Calu3 (cell line): ENCODE measurements around the gene PCSK1. TPM values are rescaled to one million over a fixed set of nuclear protein-coding genes. Genes with fewer than 3 reads are reported as not detected.
"Not testable (repeated sequence)": the region's sequence is repeated elsewhere in the genome, so short reads cannot be mapped to it uniquely, and the experiment has no call there.

ENCODE experiments used
- BruUV-seq: library from RNA; stranded (reverse); fragments of 400-500 nt; replicated peaks from 2 replicates; lab custom pipeline; 2021; lab: Mats Ljungman, UMichigan
- CTCF ChIA-PET: fragments of 300-600 bp; sonication (Branson Sonifier 250); formaldehyde crosslinking; loops from one replicate; lab custom pipeline; 2022; ENCODE audit warnings: antibody characterized with exemption; lab: Charles Lee
- DNase-seq: peaks from one replicate; pipeline ENCODE4 v3.0.0; 2022
- H3K27ac Mint-ChIP-seq: one replicate; pipeline ENCODE4 v1.8.0; 2022; ENCODE audit warnings: mixed read lengths; ENCODE audit not compliant: unreplicated experiment
- H3K27me3 Mint-ChIP-seq: one replicate; pipeline ENCODE4 v1.8.0; 2022; ENCODE audit warnings: mixed read lengths; ENCODE audit not compliant: unreplicated experiment
- H3K36me3 Mint-ChIP-seq: one replicate; pipeline ENCODE4 v1.8.0; 2022; ENCODE audit warnings: mild to moderate bottlenecking, moderate library complexity, mixed read lengths; ENCODE audit not compliant: insufficient read depth, unreplicated experiment
- H3K4me1 Mint-ChIP-seq: one replicate; pipeline ENCODE4 v1.8.0; 2022; ENCODE audit warnings: mild to moderate bottlenecking, low read depth, mixed read lengths; ENCODE audit not compliant: unreplicated experiment
- H3K4me3 Mint-ChIP-seq: one replicate; pipeline ENCODE4 v1.8.0; 2022; ENCODE audit warnings: mild to moderate bottlenecking, low read depth, moderate library complexity, mixed read lengths; ENCODE audit not compliant: unreplicated experiment
- H3K9me3 Mint-ChIP-seq: one replicate; pipeline ENCODE4 v1.8.0; 2022; ENCODE audit warnings: low read depth, mixed read lengths; ENCODE audit not compliant: unreplicated experiment
- CTCF ChIP-seq: fragments of 200-600 bp; IDR thresholded peaks from one replicate; pipeline ENCODE4 v1.8.0; 2022; ENCODE audit warnings: antibody characterized with exemption; ENCODE audit not compliant: unreplicated experiment
- intact Hi-C: fragments of 100-400 bp; cut with micrococcal nuclease; formaldehyde crosslinking; loops from one replicate; pipeline ENCODE4 v1.10.0; 2022; ENCODE audit not compliant: unreplicated experiment
- total RNA-seq: library from RNA; stranded (reverse); gene quantifications from 2 replicates; pipeline ENCODE4 v1.2.3, GENCODE V29; 2022

Gene PCSK1
- total RNA-seq, 1 experiment from 2014 or later = not detected

DNA sequence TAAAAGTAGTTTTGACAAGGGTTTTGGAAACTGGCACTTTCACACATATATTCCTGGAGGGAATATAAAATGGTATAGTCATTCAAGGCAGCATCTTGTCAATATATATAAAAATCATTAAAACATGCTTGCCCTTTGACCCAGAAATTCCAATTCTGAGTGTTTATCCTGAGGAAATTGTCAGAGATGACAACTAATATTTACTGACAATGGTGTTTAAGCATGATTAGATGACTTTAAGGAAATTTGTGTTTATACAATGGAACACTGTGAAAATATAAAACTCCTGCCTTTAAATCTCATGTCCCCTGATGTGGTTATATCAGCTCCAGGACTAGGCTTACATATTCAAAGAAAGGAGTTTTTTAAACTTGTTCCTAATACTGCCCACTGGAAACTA is 25.6 kb downstream of the PCSK1 start:
- Mint-ChIP-seq H3K9me3 (no peaks in the 10 kb centered on the region), H3K27me3 (peaks cover 55% of the 10 kb centered on the region), H3K4me3 (no peak overlapping the region), H3K4me1 (no peaks in the 10 kb centered on the region), H3K36me3 (no peaks in the 10 kb centered on the region), H3K27ac (no peak overlapping the region)
- no TSS peak for BruUV-seq
- intact Hi-C loops = no loop called here
- no peak for DNase-seq
- CTCF ChIA-PET = no interaction called here
- TF ChIP-seq CTCF = no peak

- H3K4me1 Mint-ChIP-seq = no peaks in the 10 kb centered on the region
- no peaks in the 10 kb centered on the region for H3K36me3 Mint-ChIP-seq
- H3K27ac Mint-ChIP-seq = no peak overlapping the region
- intact Hi-C loops = no loop called here
- no peak for TF ChIP-seq CTCF
- no peak for DNase-seq
- H3K9me3 Mint-ChIP-seq = no peaks in the 10 kb centered on the region
- H3K27me3 Mint-ChIP-seq = peaks cover 28% of the 10 kb centered on the region
- CTCF ChIA-PET = no interaction called here
- no peak overlapping the region for H3K4me3 Mint-ChIP-seq
- no TSS peak for BruUV-seq
Measured at GRCh38 chr5:96404191-96404867, 28.7 kb downstream of the PCSK1 start.

- H3K36me3 Mint-ChIP-seq = no peaks in the 10 kb centered on the region
- no peak overlapping the region for H3K4me3 Mint-ChIP-seq
- H3K4me1 Mint-ChIP-seq = no peaks in the 10 kb centered on the region
- TF ChIP-seq CTCF = no peak
- H3K27me3 Mint-ChIP-seq = peaks cover 27% of the 10 kb centered on the region
- CTCF ChIA-PET = no interaction called here
- H3K27ac Mint-ChIP-seq = no peak overlapping the region
- no peaks in the 10 kb centered on the region for H3K9me3 Mint-ChIP-seq
- intact Hi-C loops = no loop called here
- DNase-seq = no peak
- BruUV-seq = no TSS peak
Measured at GRCh38 chr5:96402500-96402899, 30.5 kb downstream of the PCSK1 start.

DNA sequence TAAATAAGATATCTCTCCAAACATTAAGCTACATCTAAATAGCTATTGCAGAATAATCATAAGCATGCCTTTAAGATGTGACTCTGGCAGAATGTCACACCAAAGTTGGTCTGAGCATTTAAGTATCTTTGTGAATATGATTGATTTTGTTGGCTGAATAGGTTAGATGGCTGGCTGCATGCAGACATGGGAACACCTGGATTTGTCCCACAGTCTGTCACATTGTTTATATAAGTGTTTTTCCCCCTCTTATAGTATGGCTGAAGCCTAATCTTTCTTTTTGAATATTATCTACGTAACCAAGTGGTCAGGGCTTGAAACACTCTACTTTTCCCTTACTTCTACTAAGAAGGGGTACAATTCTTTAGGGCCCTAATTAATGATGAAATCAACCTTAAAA is 36.2 kb downstream of the PCSK1 start:
- CTCF ChIA-PET = no interaction called here
- Mint-ChIP-seq H3K9me3 (no peaks in the 10 kb centered on the region), H3K27ac (no peak overlapping the region), H3K4me1 (no peaks in the 10 kb centered on the region), H3K36me3 (no peaks in the 10 kb centered on the region), H3K4me3 (no peak overlapping the region), H3K27me3 (peaks cover 35% of the 10 kb centered on the region)
- intact Hi-C loops = no loop called here
- no peak for TF ChIP-seq CTCF
- no TSS peak for BruUV-seq
- DNase-seq = no peak

DNA sequence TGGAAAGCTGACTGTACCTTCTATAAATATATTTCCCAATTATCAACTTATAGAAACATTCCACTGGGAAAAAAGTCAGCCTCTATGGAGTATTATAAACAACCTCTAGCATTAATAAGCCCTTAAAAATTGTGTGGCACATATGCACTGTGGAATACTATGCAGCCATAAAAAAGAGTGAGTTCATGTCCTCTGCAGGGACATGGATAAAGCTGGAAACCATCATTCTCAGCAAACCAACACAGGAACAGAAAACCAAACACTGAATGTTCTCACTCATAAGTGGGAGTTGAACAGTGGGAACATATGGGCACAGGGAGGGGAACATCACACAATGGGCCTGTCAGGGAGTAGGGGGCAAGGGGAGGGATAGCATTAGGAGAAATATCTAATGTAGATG is 37.8 kb downstream of the PCSK1 start:
- intact Hi-C loops, BruUV-seq, H3K9me3 Mint-ChIP-seq: not testable (repeated sequence)

More for the DNA sequence above, 37.8 kb downstream of the PCSK1 start:
- H3K27ac Mint-ChIP-seq, CTCF ChIA-PET, H3K4me1 Mint-ChIP-seq, DNase-seq, H3K36me3 Mint-ChIP-seq, H3K4me3 Mint-ChIP-seq: not testable (repeated sequence)
- H3K27me3 Mint-ChIP-seq = peaks cover 35% of the 10 kb centered on the region
